Kidney (tissue), 14 donors: ENCODE results near the gene TBC1D3B. TPM values are rescaled to one million over a fixed set of nuclear protein-coding genes. Genes with fewer than 3 reads are reported as not detected.
"Not testable (repeated sequence)": the region's sequence is repeated elsewhere in the genome, so short reads cannot be mapped to it uniquely, and the experiment has no call there.

ENCODE experiments used
- DNase-seq, 5 donors: peaks; one replicate each; pipeline ENCODE4 v3.0.0-alpha.2; 2013 to 2020
- FAIRE-seq: peaks from 2 replicates; lab custom pipeline; 2012; peaks lifted over from hg19 to GRCh38; lab: Jason Lieb, UNC
- H3K27ac ChIP-seq, 2 donors: one replicate each; pipeline ENCODE4 v1.7.0; 2013; ENCODE audit warnings: low read depth in 2 of 2, low read length in 2 of 2, inconsistent platforms in 1 of 2
- H3K27me3 ChIP-seq: one replicate; pipeline ENCODE4 v1.7.1; 2013; ENCODE audit warnings: low read length, inconsistent platforms; ENCODE audit not compliant: control insufficient read depth, insufficient read depth
- H3K36me3 ChIP-seq, 3 donors: one replicate each; pipeline versions ENCODE4 v1.7.0 to v1.7.1; 2013; ENCODE audit warnings: low read length in 3 of 3, control low read depth in 1 of 3, inconsistent platforms in 1 of 3; ENCODE audit not compliant: insufficient read depth in 3 of 3, control insufficient read depth in 2 of 3
- H3K4me1 ChIP-seq, 3 donors: one replicate each; pipeline versions ENCODE4 v1.7.0 to v1.7.1; 2013; ENCODE audit warnings: low read length in 3 of 3, inconsistent platforms in 1 of 3, low read depth in 1 of 3; ENCODE audit not compliant: control insufficient read depth in 2 of 3, insufficient read depth in 2 of 3
- H3K4me3 ChIP-seq, 3 donors: one replicate each; pipeline versions ENCODE4 v1.7.0 to v1.8.1; 2013; ENCODE audit warnings: low read length in 3 of 3, control low read depth in 1 of 3, inconsistent platforms in 1 of 3
- H3K9ac ChIP-seq, 3 donors: one replicate each; pipeline versions ENCODE4 v1.7.0 to v1.7.1; 2013; ENCODE audit warnings: low read length in 3 of 3, control low read depth in 1 of 3, inconsistent platforms in 1 of 3
- H3K9me3 ChIP-seq, 3 donors: one replicate each; pipeline versions ENCODE4 v1.7.0 to v1.7.1; 2013; ENCODE audit warnings: low read length in 3 of 3, control low read depth in 1 of 3, inconsistent platforms in 1 of 3; ENCODE audit not compliant: control insufficient read depth in 2 of 3, insufficient read depth in 1 of 3
- intact Hi-C: fragments of 100-400 bp; cut with DNase I; formaldehyde crosslinking; loops from one replicate; pipeline ENCODE4 v1.11.1; 2022
- polyA plus RNA-seq: library from polyadenylated mRNA; stranded (reverse); fragments of 350-450 nt; fragmentation: Illumina TruSeq; extraction: RNeasy Lipid Tissue Mini Kit (QIAGEN cat#74804); gene quantifications from one replicate; pipeline ENCODE4 v1.2.3, GENCODE V29; 2014; ENCODE audit warnings: low read depth, low replicate concordance; ENCODE audit not compliant: insufficient read depth
- total RNA-seq: library from RNA; stranded (reverse); fragmentation: NEBNext Ultra II Directional; extraction: Animal tissue kit (Norgen Biotek cat#: 25700); gene quantifications from one replicate; pipeline ENCODE4 v1.2.1, GENCODE V29; 2021
- TF ChIP-seq, protein P1 (sequence below): IDR thresholded peaks from 3 replicates; pipeline ENCODE4 v1.5.1; 2012; ENCODE audit warnings: mild to moderate bottlenecking, moderate library complexity, borderline replicate concordance; ENCODE audit not compliant: insufficient read depth; ENCODE audit errors: extremely low read depth
- donor health status: control.
- donor health status: control.
- donor health status: control.
- donor health status: control.
- donor health status: control.
- donor health status: DM: yes; HTN: yes; CAD: no.
- donor health status: Normal renal cell carcinoma (clear cell type).

TBC1D3B gene
- total and polyA plus RNA-seq, 2 donors from 2014 or later, result 1.3 to 7.7 TPM

DNA sequence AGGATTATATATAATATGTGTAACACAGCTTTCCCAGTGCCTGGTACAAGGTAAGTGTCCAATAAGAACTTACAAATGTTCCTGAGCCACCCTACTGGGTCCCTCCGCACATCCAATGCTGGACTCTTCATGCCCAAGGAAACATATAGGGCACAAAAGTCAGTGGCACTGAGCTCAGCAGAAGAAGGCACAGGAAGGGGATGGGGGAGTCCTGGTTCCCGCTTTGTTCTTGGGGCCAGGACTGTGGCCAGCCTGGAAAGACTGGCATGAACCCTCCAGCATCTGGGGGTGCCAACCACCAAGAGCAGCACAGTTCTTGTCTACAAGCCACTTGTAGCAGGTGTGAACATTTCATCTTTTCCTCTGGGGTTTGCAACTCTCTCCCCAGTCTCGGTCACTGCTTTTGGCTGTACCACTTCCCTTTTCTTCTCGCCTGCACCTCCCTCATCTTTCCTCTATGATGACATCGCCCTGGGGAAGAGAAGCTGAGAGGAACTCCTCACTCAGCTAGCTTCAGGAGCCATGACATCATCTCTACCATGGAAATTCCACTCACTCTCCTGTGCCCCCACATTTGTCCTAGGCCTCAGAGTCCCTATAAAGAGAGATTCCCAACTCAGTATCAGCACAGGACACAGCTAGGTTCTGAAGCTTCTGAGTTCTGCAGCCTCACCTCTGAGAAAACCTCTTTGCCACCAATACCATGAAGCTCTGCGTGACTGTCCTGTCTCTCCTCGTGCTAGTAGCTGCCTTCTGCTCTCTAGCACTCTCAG lies 34.2 kb upstream of the TBC1D3B start, which contains the start of gene CCL4L2:
Gene CCL4L2 (plus strand): TSS at position 625 of the 773 bp plus-strand sequence.
- H3K9ac ChIP-seq, H3K4me1 ChIP-seq, H3K27me3 ChIP-seq, H3K9me3 ChIP-seq, H3K4me3 ChIP-seq, H3K36me3 ChIP-seq, H3K27ac ChIP-seq, DNase-seq, FAIRE-seq, intact Hi-C loops: not testable (repeated sequence)

DNA sequence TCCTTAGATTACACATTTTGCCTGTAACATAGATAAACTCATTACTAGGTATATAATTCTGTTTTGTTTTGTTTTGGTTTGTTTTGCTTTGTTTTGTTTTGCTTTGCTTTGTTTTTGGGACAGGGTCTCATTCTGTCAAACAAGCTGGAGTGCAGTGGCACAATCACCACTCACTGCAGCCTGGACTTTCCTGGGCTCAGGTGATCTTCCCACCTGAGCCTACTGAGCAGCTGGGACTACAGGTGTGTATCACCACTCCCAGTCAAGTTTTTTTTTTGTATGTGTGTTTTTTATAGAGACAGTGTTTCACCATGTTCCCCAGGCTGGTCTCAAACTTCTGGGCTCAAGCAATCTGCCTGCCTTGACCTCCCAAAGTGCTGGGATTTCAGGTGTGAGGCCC lies 33.1 kb upstream of the TBC1D3B start:
- H3K36me3 ChIP-seq, result no peaks in the 10 kb centered on the region
- intact Hi-C loops, result no loop called here
- no peak overlapping the region for H3K27ac ChIP-seq
- no peaks in the 10 kb centered on the region for H3K4me1 ChIP-seq
- no peak overlapping the region for H3K9ac ChIP-seq
- FAIRE-seq (no peak), DNase-seq (no peak)
- H3K27me3 ChIP-seq, result peaks cover 6% of the 10 kb centered on the region
- H3K9me3 ChIP-seq, result no peaks in the 10 kb centered on the region
- no peak overlapping the region for H3K4me3 ChIP-seq
- TF ChIP-seq, protein P1, sequence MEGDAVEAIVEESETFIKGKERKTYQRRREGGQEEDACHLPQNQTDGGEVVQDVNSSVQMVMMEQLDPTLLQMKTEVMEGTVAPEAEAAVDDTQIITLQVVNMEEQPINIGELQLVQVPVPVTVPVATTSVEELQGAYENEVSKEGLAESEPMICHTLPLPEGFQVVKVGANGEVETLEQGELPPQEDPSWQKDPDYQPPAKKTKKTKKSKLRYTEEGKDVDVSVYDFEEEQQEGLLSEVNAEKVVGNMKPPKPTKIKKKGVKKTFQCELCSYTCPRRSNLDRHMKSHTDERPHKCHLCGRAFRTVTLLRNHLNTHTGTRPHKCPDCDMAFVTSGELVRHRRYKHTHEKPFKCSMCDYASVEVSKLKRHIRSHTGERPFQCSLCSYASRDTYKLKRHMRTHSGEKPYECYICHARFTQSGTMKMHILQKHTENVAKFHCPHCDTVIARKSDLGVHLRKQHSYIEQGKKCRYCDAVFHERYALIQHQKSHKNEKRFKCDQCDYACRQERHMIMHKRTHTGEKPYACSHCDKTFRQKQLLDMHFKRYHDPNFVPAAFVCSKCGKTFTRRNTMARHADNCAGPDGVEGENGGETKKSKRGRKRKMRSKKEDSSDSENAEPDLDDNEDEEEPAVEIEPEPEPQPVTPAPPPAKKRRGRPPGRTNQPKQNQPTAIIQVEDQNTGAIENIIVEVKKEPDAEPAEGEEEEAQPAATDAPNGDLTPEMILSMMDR, result no peak

DNA sequence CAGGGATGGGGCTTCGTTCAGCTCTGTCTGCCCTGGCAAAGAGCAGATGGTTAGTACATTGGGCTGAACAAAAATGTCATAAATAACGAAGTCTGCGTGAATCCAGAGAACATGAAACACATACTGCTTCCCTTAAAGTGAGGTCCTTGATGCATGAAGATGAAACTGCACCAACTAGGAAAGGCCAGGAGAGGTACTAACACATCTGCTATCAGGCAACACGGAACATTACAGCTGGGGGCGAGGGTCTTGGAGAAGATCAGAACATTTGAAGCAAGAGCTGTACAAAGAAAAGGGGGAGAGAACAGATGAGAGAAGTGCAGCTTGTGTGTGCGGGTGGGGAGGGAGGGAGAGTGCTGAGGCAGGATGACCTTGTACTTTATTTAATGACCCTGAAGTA lies 30.9 kb upstream of the TBC1D3B start:
- DNase-seq, H3K4me1 ChIP-seq, H3K27ac ChIP-seq, H3K9me3 ChIP-seq, H3K4me3 ChIP-seq, FAIRE-seq, intact Hi-C loops, H3K27me3 ChIP-seq, H3K9ac ChIP-seq, H3K36me3 ChIP-seq: not testable (repeated sequence)

DNA sequence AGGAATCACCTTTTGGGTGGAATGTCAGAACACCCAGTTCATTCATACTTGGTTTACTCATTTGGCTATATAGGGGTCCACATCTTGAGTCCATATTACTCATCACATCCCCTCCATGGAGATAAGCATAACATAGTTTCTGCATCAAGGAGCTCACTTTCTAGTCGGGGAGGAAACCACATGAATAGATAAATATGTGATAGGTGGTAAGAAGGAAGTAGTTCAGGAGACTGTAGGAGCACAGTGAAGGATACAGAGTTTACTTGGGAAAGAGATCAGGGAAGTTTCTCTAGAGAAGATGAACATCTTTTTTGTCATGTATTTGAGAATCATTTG lies 30.0 kb upstream of the TBC1D3B start:
- H3K4me3 ChIP-seq, DNase-seq, H3K9me3 ChIP-seq, H3K36me3 ChIP-seq, H3K9ac ChIP-seq, H3K4me1 ChIP-seq, intact Hi-C loops, FAIRE-seq, H3K27ac ChIP-seq, H3K27me3 ChIP-seq: not testable (repeated sequence)

DNA sequence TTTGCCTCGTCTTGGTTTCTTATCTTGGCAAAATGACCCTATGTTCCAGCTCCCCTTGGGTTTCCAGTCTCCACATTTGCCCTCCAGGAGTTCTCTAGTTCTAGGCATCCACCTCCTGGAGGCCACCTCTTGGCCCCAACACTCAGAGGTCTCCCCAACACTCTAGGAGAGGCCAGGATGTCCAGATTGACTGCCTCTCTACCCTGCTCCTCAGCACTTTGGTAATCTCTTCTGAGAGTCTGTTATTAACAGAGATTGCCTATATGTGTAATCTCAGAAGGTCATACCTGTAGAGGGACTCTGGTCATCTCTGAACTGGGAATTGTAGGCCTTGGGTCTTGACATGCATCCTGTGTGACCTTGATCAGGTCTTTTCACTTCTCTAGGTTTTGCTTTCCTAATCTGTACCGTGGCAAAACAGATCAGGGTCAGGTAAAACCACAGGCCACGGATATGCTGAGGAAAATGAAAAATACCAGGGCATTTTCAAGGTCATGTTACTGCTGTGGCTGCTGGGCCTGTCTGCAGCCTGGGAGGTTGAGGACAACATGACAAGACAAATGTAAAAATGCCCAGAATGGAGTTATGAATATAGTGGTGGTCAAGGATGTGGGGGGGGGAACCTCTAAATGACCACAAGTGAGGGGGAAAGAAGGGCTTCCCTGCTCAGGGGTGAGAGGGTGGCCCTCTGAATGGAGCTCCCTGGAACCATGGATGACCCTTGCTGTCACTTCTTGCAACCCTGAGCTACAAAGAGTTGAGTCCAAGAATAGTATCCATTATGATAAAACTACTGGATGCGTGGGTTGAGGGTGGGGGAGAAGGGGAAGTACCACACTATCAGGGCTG lies 29.4 kb upstream of the TBC1D3B start:
- no peak for FAIRE-seq
- intact Hi-C loops, result no loop called here
- Histone ChIP-seq H3K9me3 (no peaks in the 10 kb centered on the region), H3K27me3 (no peaks in the 10 kb centered on the region), H3K4me1 (no peaks in the 10 kb centered on the region), H3K9ac (no peak overlapping the region), H3K27ac (no peak overlapping the region), H3K4me3 (no peak overlapping the region), H3K36me3 (no peaks in the 10 kb centered on the region)
- TF ChIP-seq, protein P1, result no peak
- DNase-seq, result no peak
